GM12801 (cell line): Measurements from ENCODE around the gene BMF.

Experiments used
- TF ChIP-seq, protein P1 (sequence below): IDR thresholded peaks from one replicate; pipeline ENCODE4 v1.5.1; 2011; ENCODE audit warnings: control low read depth; ENCODE audit not compliant: insufficient read length; ENCODE audit errors: extremely low read depth

The BMF gene

DNA sequence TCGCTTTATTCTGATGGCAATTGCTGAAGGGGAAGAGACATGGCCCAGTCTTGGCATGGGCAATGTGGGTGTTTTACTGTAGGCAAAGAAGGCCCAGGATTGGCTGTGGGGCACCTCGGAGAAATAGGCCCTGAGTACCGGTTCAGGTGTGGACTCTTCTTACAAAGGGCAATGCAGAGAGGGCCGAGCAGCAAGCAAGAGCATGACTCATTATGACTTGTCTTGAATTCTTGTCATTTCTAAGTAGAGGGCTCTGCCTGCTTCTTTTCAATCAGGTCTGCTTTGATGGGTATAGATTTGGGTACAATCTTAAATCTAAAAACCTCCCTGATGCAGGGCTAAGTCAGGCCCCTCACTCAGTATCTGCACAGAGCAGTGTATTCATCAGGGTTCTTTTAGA is 37.4 kb upstream of the BMF start:
- TF ChIP-seq, protein P1, sequence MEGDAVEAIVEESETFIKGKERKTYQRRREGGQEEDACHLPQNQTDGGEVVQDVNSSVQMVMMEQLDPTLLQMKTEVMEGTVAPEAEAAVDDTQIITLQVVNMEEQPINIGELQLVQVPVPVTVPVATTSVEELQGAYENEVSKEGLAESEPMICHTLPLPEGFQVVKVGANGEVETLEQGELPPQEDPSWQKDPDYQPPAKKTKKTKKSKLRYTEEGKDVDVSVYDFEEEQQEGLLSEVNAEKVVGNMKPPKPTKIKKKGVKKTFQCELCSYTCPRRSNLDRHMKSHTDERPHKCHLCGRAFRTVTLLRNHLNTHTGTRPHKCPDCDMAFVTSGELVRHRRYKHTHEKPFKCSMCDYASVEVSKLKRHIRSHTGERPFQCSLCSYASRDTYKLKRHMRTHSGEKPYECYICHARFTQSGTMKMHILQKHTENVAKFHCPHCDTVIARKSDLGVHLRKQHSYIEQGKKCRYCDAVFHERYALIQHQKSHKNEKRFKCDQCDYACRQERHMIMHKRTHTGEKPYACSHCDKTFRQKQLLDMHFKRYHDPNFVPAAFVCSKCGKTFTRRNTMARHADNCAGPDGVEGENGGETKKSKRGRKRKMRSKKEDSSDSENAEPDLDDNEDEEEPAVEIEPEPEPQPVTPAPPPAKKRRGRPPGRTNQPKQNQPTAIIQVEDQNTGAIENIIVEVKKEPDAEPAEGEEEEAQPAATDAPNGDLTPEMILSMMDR: no peak

DNA sequence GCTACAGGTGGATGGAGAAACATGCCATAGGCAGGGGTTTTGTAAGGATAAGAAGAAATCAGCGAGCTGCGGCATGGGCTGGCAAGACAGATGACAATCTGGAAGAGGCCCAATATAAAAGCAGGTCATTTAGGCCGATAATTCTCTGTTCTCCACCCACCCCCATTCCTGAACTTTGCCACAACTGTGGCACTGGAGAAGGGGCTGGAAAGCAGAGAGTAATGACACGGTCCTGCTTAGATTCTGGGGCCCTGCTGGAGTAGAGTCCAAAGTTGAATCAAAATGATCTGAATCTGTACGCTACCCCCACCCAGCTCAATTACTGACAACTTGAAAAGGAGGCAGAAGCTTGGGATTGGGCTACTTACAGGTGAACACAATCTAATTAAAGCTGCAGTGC is 33.7 kb upstream of the BMF start:
- TF ChIP-seq, protein P1: no peak

DNA sequence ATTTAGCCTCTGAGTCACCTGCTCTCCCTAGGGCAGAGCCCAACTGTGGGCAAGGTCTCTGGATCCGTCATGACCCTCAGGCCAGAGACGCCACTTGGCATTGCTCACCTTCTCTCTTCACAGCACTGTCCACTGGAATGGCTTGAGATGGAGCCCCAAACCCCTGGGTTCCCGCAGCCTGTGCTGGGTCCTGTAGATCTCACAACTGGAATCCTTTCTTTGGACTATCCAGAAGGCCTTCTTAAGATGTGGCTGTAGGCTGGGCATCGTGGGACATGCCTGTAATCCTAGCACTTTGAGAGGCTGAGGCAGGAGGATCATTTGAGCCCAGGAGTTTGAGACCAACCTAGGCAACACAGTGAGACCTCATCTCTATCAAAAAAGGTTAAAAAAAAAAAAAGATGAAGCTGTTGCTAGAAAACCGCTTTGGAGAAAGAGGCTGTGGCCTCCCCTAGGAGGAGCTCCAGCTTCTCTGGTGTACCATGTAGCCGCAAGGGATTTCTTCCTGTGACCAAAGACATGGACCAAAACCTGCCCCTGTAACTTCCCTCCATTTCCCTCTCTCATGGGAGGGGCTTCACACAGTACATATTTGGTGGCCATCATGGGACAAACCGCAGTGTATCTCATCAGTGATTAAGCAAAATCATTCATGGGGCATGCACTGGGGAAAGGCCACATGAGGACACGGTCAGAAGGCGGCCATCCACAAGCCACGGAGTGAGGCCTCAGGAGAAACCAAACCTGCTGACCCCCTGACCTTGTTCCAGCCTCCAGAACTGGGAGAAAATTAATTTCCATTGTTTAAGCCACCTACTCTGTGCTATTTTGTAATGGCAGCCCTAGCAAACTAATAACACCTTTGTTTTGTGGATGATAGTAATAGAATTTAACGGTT is 28.9 kb upstream of the BMF start:
- TF ChIP-seq, protein P1: no peak

DNA sequence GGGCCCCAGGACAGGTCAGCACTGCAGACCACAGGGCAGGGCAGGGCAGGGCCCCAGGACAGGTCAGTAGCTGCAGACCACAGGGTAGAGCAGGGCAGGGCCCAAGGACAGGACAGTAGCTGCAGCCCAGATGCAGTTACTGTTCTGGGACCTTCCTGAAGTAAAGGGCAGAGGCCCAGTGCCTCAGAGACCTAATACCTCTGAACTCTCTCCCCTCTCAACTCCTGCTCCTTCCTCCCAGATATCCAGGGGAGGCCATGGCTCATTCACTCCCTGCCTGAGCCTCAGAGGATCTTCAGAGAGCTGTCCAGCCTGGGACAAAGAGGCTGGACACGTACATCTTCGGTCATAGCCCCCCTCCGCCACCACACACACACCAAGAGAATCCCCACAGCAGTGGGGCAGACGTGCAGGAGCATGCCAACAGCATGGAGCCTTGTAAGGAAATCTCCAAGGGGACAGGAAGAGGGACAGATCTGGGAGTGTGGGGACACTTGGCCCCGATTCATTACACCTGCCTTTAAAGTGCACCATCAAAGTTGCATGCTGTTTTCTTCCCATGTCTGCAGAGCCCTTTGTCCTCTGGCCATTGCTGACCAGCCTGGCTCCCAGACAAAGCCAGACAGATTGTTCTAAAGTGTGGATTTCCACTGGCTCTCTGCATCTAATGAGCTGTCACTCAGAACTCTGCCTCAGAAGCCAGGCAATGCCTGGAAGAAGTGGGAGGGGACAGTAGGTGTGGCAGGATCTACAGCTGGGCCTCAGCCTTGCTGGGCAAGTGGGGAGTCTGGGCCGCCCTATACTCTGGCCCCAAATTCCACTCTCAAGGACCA is 28.0 kb upstream of the BMF start:
- TF ChIP-seq, protein P1: no peak

DNA sequence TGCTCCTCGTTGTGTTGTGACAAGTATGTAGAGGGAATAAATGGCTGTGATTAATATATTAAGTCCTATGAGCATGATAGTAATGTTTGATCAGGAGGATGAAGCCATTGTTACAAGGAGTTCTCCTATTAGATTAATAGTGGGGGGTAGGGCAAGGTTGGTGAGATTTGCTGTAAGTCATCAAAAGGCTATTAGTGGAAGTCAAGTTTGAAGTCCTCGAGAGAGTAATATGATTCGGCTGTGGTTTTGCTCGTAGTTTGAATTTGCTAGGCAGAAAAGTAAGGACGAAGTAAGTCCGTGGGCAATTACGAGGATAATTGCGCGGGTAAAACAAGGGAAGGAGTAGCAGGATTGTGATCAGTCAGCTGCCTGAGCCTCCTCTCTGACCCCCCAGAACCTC is 26.2 kb upstream of the BMF start:
- TF ChIP-seq, protein P1: no peak

DNA sequence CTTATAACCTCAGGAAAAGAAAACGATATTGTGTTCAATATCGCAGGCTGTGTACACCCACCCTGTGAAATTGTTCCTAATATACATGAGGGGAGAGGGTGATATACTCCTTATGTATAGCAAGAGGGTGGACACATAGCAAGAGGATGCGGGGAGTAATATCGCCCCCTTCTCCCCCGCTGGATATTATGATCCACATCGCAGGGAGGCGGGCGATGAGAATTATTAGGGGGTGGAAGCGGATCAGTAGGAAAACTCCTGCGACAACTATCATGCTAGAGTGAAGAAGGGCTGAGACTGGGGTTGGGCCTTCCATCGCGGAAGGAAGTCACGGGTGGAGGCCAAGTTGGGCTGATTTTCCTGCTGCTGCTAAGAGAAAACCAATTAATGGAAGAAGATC is 24.9 kb upstream of the BMF start:
- TF ChIP-seq, protein P1: no peak

DNA sequence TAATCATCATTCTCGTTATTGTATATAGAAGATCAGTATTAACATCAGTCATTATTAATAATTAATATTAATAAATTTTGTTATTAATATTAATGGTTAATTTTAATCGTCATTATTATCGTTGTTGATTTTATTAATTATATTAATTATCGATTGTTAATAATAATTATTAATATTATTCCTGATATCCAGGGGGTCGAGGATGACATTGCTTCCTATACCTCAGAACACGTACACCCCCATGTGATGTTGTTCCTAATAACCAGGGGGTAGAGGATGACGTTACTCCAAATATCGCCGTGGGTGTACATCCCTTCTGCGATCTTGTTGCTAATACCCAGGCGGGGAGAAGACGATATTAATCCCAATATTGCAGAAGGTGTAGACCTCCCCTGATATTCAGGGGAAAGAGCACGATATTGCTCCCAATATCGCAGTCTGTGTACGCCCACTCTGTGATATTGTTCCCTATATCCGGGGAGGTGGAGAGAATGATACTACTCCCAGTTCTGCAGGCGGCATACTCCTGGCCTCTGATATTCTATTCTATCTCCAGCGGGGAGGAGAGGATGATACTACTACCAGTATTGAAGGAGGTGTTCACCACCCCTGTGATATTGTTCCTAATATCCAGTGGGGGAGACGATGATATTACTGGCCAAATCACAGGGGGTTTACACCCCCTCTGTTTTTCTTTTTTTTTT is 22.3 kb upstream of the BMF start:
- TF ChIP-seq, protein P1: no peak
